HEK293 (cell line): Measurements from ENCODE around the gene C19orf25.
A peak's percentile ranks its signal among the peaks of the same experiment; 100 is the strongest.

ENCODE experiments used
- CTCF ChIA-PET: fragments of 350-600 bp; formaldehyde crosslinking; extraction: SDS; loops from one replicate; lab custom pipeline; 2021; ENCODE audit warnings: antibody characterized with exemption; lab: Yijun Ruan, JAX
- POLR2A ChIA-PET: fragments of 300-600 bp; formaldehyde crosslinking; extraction: SDS; loops from one replicate; lab custom pipeline; 2020; ENCODE audit warnings: antibody characterized with exemption, inconsistent platforms; lab: Yijun Ruan, JAX
- H3K27ac ChIP-seq: fragments of 200-500 bp; sonication (Bioruptor generic); 2 replicates; pipeline ENCODE4 v1.5.1; 2014; ENCODE audit warnings: low read depth, low read length, control low read depth, inconsistent platforms; ENCODE audit errors: extremely low read depth
- H3K36me3 ChIP-seq, 2 experiments: fragments of 200-500 bp in 1 of 2; sonication (Bioruptor generic) in 1 of 2; 1 replicate in 1 of 2; 2 replicates in 1 of 2; pipeline ENCODE4 v1.5.1; 2014 to 2017; ENCODE audit warnings: inconsistent platforms in 2 of 2, low read length in 2 of 2; ENCODE audit not compliant: control insufficient read depth in 2 of 2, insufficient read depth in 1 of 2
- H3K4me1 ChIP-seq: fragments of 200-500 bp; sonication (Bioruptor generic); 2 replicates; pipeline ENCODE4 v1.5.1; 2014; ENCODE audit warnings: mild to moderate bottlenecking, low read length, inconsistent platforms; ENCODE audit not compliant: control insufficient read depth, insufficient read depth
- H3K4me3 ChIP-seq: 2 replicates; pipeline ENCODE4 v1.5.1; 2011; ENCODE audit warnings: low read depth, mild to moderate bottlenecking, control low read depth, low read length, moderate library complexity
- H3K9me3 ChIP-seq: fragments of 200-500 bp; sonication (Bioruptor generic); 2 replicates; pipeline ENCODE4 v1.5.1; 2014; ENCODE audit warnings: low read depth, low read length, inconsistent platforms; ENCODE audit not compliant: control insufficient read depth, insufficient read depth
- EGR2 ChIP-seq: fragments of 450-650 bp; formaldehyde crosslinking; IDR thresholded peaks from 2 replicates; pipeline ENCODE4 v1.5.1; 2016; ENCODE audit warnings: low read depth, missing biosample characterization, missing genetic modification characterization
- GFI1B ChIP-seq: fragments of 450-650 bp; formaldehyde crosslinking; IDR thresholded peaks from 2 replicates; pipeline ENCODE4 v1.5.1; 2016; ENCODE audit warnings: missing biosample characterization, missing genetic modification characterization
- HIC1 ChIP-seq: fragments of 450-650 bp; formaldehyde crosslinking; IDR thresholded peaks from 2 replicates; pipeline ENCODE4 v1.5.1; 2016; ENCODE audit warnings: missing biosample characterization, missing genetic modification characterization
- MZF1 ChIP-seq: fragments of 450-650 bp; formaldehyde crosslinking; IDR thresholded peaks from 2 replicates; pipeline ENCODE4 v1.5.1; 2017; ENCODE audit warnings: missing biosample characterization, missing genetic modification characterization, borderline replicate concordance
- SETDB1 ChIP-seq: IDR thresholded peaks from one replicate; pipeline ENCODE4 v1.6.1; 2017; ENCODE audit warnings: mild to moderate bottlenecking, low read length, moderate library complexity, mixed read lengths; ENCODE audit not compliant: insufficient read length
- TSHZ1 ChIP-seq: fragments of 450-650 bp; formaldehyde crosslinking; IDR thresholded peaks from 2 replicates; pipeline ENCODE4 v1.5.1; 2016; ENCODE audit warnings: missing biosample characterization, missing genetic modification characterization, borderline replicate concordance
- YY2 ChIP-seq: fragments of 450-650 bp; formaldehyde crosslinking; IDR thresholded peaks from 2 replicates; pipeline ENCODE4 v1.5.1; 2016; ENCODE audit warnings: missing biosample characterization, missing genetic modification characterization
- ZBTB1 ChIP-seq: fragments of 450-650 bp; formaldehyde crosslinking; IDR thresholded peaks from 2 replicates; pipeline ENCODE4 v1.5.1; 2016; ENCODE audit warnings: missing biosample characterization, missing genetic modification characterization
- ZBTB10 ChIP-seq: fragments of 450-650 bp; formaldehyde crosslinking; IDR thresholded peaks from 2 replicates; pipeline ENCODE4 v1.5.1; 2016; ENCODE audit warnings: missing biosample characterization, missing genetic modification characterization
- ZBTB8A ChIP-seq: fragments of 450-650 bp; formaldehyde crosslinking; IDR thresholded peaks from 2 replicates; pipeline ENCODE4 v1.5.1; 2016; ENCODE audit warnings: missing biosample characterization, missing genetic modification characterization
- ZFHX2 ChIP-seq: fragments of 450-650 bp; formaldehyde crosslinking; conservative IDR thresholded peaks from 2 replicates; pipeline ENCODE4 v1.5.1; 2016; ENCODE audit warnings: missing biosample characterization, missing genetic modification characterization
- ZFP69B ChIP-seq: fragments of 450-650 bp; formaldehyde crosslinking; IDR thresholded peaks from 2 replicates; pipeline ENCODE4 v1.5.1; 2016; ENCODE audit warnings: missing biosample characterization, missing genetic modification characterization
- ZNF174 ChIP-seq: fragments of 450-650 bp; formaldehyde crosslinking; IDR thresholded peaks from 2 replicates; pipeline ENCODE4 v1.5.0; 2017; ENCODE audit warnings: missing biosample characterization, mild to moderate bottlenecking, missing genetic modification characterization
- ZNF211 ChIP-seq: fragments of 450-650 bp; formaldehyde crosslinking; IDR thresholded peaks from 2 replicates; pipeline ENCODE4 v1.5.1; 2016; ENCODE audit warnings: low read depth, missing biosample characterization, missing genetic modification characterization
- ZNF292 ChIP-seq: fragments of 450-650 bp; formaldehyde crosslinking; IDR thresholded peaks from 2 replicates; pipeline ENCODE4 v1.5.1; 2016; ENCODE audit warnings: low read depth, missing biosample characterization, missing genetic modification characterization, borderline replicate concordance
- ZNF362 ChIP-seq: fragments of 450-650 bp; formaldehyde crosslinking; IDR thresholded peaks from 2 replicates; pipeline ENCODE4 v1.5.1; 2016; ENCODE audit warnings: missing biosample characterization, missing genetic modification characterization
- ZNF366 ChIP-seq: fragments of 450-650 bp; formaldehyde crosslinking; conservative IDR thresholded peaks from 2 replicates; pipeline ENCODE4 v1.5.1; 2016; ENCODE audit warnings: missing biosample characterization, missing genetic modification characterization
- ZNF391 ChIP-seq: fragments of 450-650 bp; formaldehyde crosslinking; IDR thresholded peaks from 2 replicates; pipeline ENCODE4 v1.5.1; 2016; ENCODE audit warnings: low read depth, missing biosample characterization, missing genetic modification characterization, borderline replicate concordance
- ZNF394 ChIP-seq: fragments of 450-650 bp; formaldehyde crosslinking; IDR thresholded peaks from 2 replicates; pipeline ENCODE4 v1.5.1; 2016; ENCODE audit warnings: missing biosample characterization, missing genetic modification characterization, mild to moderate bottlenecking, moderate library complexity, borderline replicate concordance
- ZNF585B ChIP-seq: fragments of 450-650 bp; formaldehyde crosslinking; IDR thresholded peaks from 2 replicates; pipeline ENCODE4 v1.5.1; 2016; ENCODE audit warnings: missing biosample characterization, missing genetic modification characterization
- ZNF658 ChIP-seq: fragments of 450-650 bp; formaldehyde crosslinking; IDR thresholded peaks from 2 replicates; pipeline ENCODE4; 2016; ENCODE audit warnings: missing biosample characterization, missing genetic modification characterization
- ZNF660 ChIP-seq: fragments of 450-650 bp; IDR thresholded peaks from 2 replicates; pipeline ENCODE4 v1.5.1; 2018; ENCODE audit warnings: missing biosample characterization, mild to moderate bottlenecking, missing genetic modification characterization
- ZNF670 ChIP-seq: fragments of 450-650 bp; formaldehyde crosslinking; IDR thresholded peaks from 2 replicates; pipeline ENCODE4 v1.5.1; 2016; ENCODE audit warnings: missing biosample characterization, missing genetic modification characterization, low read depth
- ZNF747 ChIP-seq: fragments of 450-650 bp; formaldehyde crosslinking; IDR thresholded peaks from 2 replicates; pipeline ENCODE4 v1.5.1; 2016; ENCODE audit warnings: missing biosample characterization, missing genetic modification characterization
- ZNF792 ChIP-seq: fragments of 450-650 bp; formaldehyde crosslinking; IDR thresholded peaks from 2 replicates; pipeline ENCODE4 v1.5.1; 2016; ENCODE audit warnings: missing biosample characterization, missing genetic modification characterization
- ZNF830 ChIP-seq: fragments of 450-650 bp; IDR thresholded peaks from 2 replicates; pipeline ENCODE4 v1.5.0; 2018; ENCODE audit warnings: missing biosample characterization, missing genetic modification characterization, low read depth, mild to moderate bottlenecking, moderate library complexity
- ZNF843 ChIP-seq: fragments of 450-650 bp; formaldehyde crosslinking; IDR thresholded peaks from 2 replicates; pipeline ENCODE4 v1.5.1; 2016; ENCODE audit warnings: missing biosample characterization, missing genetic modification characterization

Gene C19orf25

DNA sequence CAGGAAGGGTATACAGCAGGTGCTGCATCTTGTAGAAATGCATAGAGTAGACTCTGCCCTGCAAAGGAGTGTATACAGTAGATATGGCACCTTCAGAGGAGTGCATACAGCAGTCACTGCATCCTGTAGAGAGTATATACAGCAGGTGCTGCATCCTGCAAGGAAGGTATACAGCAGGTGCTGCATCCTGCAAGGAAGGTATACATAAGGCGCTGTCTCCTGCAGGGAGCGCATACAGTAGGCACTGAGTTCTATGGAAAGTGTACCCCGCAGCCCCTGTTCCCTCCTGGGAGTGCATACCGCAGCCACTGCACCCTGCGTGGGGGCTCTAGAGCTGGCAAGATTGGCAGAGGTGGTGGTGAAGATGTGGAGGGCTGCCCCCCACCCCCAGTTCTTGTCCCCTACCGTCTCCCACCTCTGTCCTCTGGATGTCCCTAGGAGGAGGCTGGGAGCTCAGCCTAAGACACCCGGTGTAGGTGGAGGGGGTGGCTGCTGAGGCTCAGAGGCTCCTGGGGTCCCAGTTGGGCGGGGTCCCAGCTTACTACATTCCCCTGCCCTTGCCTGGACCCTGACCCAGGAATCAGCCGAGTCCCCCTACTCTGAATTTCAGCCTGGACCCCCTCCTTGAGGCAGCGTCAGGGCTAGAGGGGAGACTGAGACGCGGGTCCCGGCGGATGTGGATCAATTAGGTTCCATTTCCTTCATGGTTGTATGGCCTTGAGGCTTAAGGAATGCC, 36.1 kb upstream of the C19orf25 start:
- Histone ChIP-seq H3K4me3 (no peak overlapping the region), H3K9me3 (no peaks in the 10 kb centered on the region)
- no peak for TF ChIP-seq ZNF211
- TF ChIP-seq ZFP69B (tag by site-specific recombination) = no peak
- TF ChIP-seq ZNF362 (tag by site-specific recombination) = no peak
- no peak for TF ChIP-seq GFI1B (tag by site-specific recombination)
- TF ChIP-seq MZF1 (tag by site-specific recombination) = no peak
- no peak for TF ChIP-seq YY2 (tag by site-specific recombination)
- no peak for TF ChIP-seq SETDB1
- TF ChIP-seq ZNF366 (tag by site-specific recombination) = no peak
- TF ChIP-seq ZNF394 (tag by site-specific recombination) = no peak
- TF ChIP-seq ZBTB1 (tag by site-specific recombination) = no peak
- TF ChIP-seq ZNF747 (tag by site-specific recombination) = no peak
- no peak for TF ChIP-seq ZNF660
- peak; percentile 66; the same call in 1 of the 2 replicates for TF ChIP-seq HIC1 (tag by site-specific recombination)
- 0 out of 2 replicates have a peak, but pooled peaks have one; percentile 13 for TF ChIP-seq ZFHX2 (tag by site-specific recombination)
- 0 out of 2 replicates have a peak, but pooled peaks have one; percentile 22 for TF ChIP-seq ZBTB10 (tag by site-specific recombination)
- TF ChIP-seq ZNF792 (tag by site-specific recombination) = peak; percentile 99
- 0 out of 2 replicates have a peak, but pooled peaks have one; percentile 5 for TF ChIP-seq EGR2 (tag by site-specific recombination)
- TF ChIP-seq ZNF670 = no peak
- TF ChIP-seq ZNF830 (tag by site-specific recombination) = no peak
- TF ChIP-seq, all 188 proteins: peak for 5
- H3K36me3 ChIP-seq = no peaks in the 10 kb centered on the region
- ChIA-PET CTCF (interaction anchor here (0.7 kb wide), 1 partner anchor 29 kb away, joined by 6 read pairs; no protein-coding TSS in a partner anchor), POLR2A (interaction anchor here (0.7 kb wide), 1 partner anchor 239 kb away, joined by 3 read pairs; no protein-coding TSS in a partner anchor)
- no peaks in the 10 kb centered on the region for H3K4me1 ChIP-seq
- H3K27ac ChIP-seq = no peak overlapping the region

- ChIA-PET POLR2A (no interaction called here), CTCF (interaction anchor here (0.5 to 0.7 kb wide), 2 partner anchors 16 to 30 kb away, joined by 4 to 6 read pairs; no protein-coding TSS in a partner anchor)
- no peaks in the 10 kb centered on the region for H3K36me3 ChIP-seq
- TF ChIP-seq TSHZ1 (tag by site-specific recombination) = no peak
- TF ChIP-seq ZNF174 = no peak
- TF ChIP-seq ZNF585B (tag by site-specific recombination) = no peak
- TF ChIP-seq ZNF292 (tag by site-specific recombination) = no peak
- TF ChIP-seq ZNF658 (tag by site-specific recombination) = no peak
- TF ChIP-seq ZBTB8A = no peak
- TF ChIP-seq ZNF843 = no peak
- TF ChIP-seq ZNF391 (tag by site-specific recombination) = no peak
These were observed 35.3 kb upstream of the C19orf25 start for GRCh38 chr19:1514295-1514661.

More at GRCh38 chr19:1514295-1514661, 35.3 kb upstream of the C19orf25 start:
- Histone ChIP-seq H3K27ac (no peak overlapping the region), H3K4me1 (no peaks in the 10 kb centered on the region), H3K4me3 (no peak overlapping the region), H3K9me3 (no peaks in the 10 kb centered on the region)
